H1 (cell line): ENCODE measurements around the gene AADACL2. TPM values are rescaled to one million over a fixed set of nuclear protein-coding genes. Genes with fewer than 3 reads are reported as not detected.

Source experiments
- CTCF ChIA-PET: fragments of 300-600 bp; sonication (Branson Sonifier 250); formaldehyde crosslinking; loops from one replicate; lab custom pipeline; 2021; ENCODE audit not compliant: partially characterized antibody; lab: Charles Lee
- POLR2A ChIA-PET: fragments of 300-600 bp; sonication (Branson Sonifier 250); formaldehyde crosslinking; loops from one replicate; lab custom pipeline; 2021; ENCODE audit warnings: inconsistent platforms; ENCODE audit not compliant: partially characterized antibody; lab: Charles Lee
- DNase-seq, 2 experiments: peaks; one replicate each; pipeline versions ENCODE4 v3.0.0 to v3.0.0-alpha.2; 2010 to 2022; ENCODE audit warnings: low spot score in 2 of 2, low read depth in 1 of 2, mixed read lengths in 1 of 2
- FAIRE-seq: peaks from 2 replicates; lab custom pipeline; 2011; peaks lifted over from hg19 to GRCh38; lab: Jason Lieb, UNC
- H2AFZ ChIP-seq: 2 replicates; pipeline ENCODE4 v1.8.1; 2012; ENCODE audit warnings: low read length, inconsistent platforms
- H2AK5ac ChIP-seq: 2 replicates; pipeline ENCODE4 v1.6.1; 2013; ENCODE audit warnings: low read depth, low read length
- H2BK120ac ChIP-seq: replicated peaks from 2 replicates; pipeline ENCODE3; 2013; ENCODE audit warnings: low read depth, low read length, inconsistent platforms
- H2BK12ac ChIP-seq: 2 replicates; pipeline ENCODE4 v1.6.1; 2013; ENCODE audit warnings: low read depth, low read length
- H2BK15ac ChIP-seq: 2 replicates; pipeline ENCODE4 v1.6.1; 2013; ENCODE audit warnings: low read length
- H2BK20ac ChIP-seq: 2 replicates; pipeline ENCODE4 v1.6.1; 2013; ENCODE audit warnings: low read length
- H2BK5ac ChIP-seq: 2 replicates; pipeline ENCODE4 v1.6.1; 2013; ENCODE audit warnings: low read depth, low read length
- H3K14ac ChIP-seq: 2 replicates; pipeline ENCODE4 v1.6.1; 2013; ENCODE audit warnings: inconsistent platforms; ENCODE audit not compliant: insufficient read length
- H3K18ac ChIP-seq: 2 replicates; pipeline ENCODE4 v1.6.1; 2013; ENCODE audit warnings: low read length; ENCODE audit errors: extremely low read depth
- H3K23ac ChIP-seq: 2 replicates; pipeline ENCODE4 v1.6.1; 2013; ENCODE audit warnings: inconsistent platforms; ENCODE audit not compliant: insufficient read length
- H3K23me2 ChIP-seq: 2 replicates; pipeline ENCODE4 v1.6.1; 2013; ENCODE audit warnings: low read depth, low read length
- H3K27ac ChIP-seq: 2 replicates; pipeline ENCODE4 v1.6.1; 2011; ENCODE audit warnings: low read depth, low read length, inconsistent platforms
- H3K27me3 ChIP-seq, 4 experiments: replicated peaks in 1 of 4; 1 replicate in 1 of 4; 2 replicates in 3 of 4; pipeline versions ENCODE4 v1.6.1 to v1.8.1; 2011 to 2013; ENCODE audit warnings: low read length in 3 of 4, mild to moderate bottlenecking in 3 of 4, inconsistent platforms in 2 of 4, mixed read lengths in 2 of 4, moderate library complexity in 1 of 4; ENCODE audit not compliant: control insufficient read depth in 3 of 4, insufficient read depth in 3 of 4; ENCODE audit errors: extremely low read depth in 1 of 4
- H3K36me3 ChIP-seq, 4 experiments: 2 replicates each; pipeline versions ENCODE4 v1.6.1 to v1.8.1; 2011 to 2013; ENCODE audit warnings: mild to moderate bottlenecking in 4 of 4, low read length in 3 of 4, moderate library complexity in 2 of 4, control low read depth in 1 of 4, inconsistent platforms in 1 of 4; ENCODE audit not compliant: insufficient read depth in 4 of 4, control insufficient read depth in 2 of 4
- H3K4ac ChIP-seq: replicated peaks from 2 replicates; pipeline ENCODE3; 2013; ENCODE audit warnings: low read length, low read depth, mixed read lengths, inconsistent platforms; ENCODE audit not compliant: insufficient read length
- H3K4me1 ChIP-seq, 4 experiments: replicated peaks in 1 of 4; 1 replicate in 1 of 4; 2 replicates in 3 of 4; pipeline versions ENCODE4 v1.6.1 to v1.8.1; 2011 to 2013; ENCODE audit warnings: low read length in 3 of 4, inconsistent platforms in 2 of 4, mixed read lengths in 1 of 4; ENCODE audit not compliant: insufficient read depth in 4 of 4, control insufficient read depth in 3 of 4
- H3K4me2 ChIP-seq, 2 experiments: 2 replicates each; pipeline versions ENCODE4 v1.6.1 to v1.8.1; 2011 to 2013; ENCODE audit warnings: low read depth in 2 of 2, low read length in 2 of 2, control low read depth in 1 of 2, inconsistent platforms in 1 of 2, mild to moderate bottlenecking in 1 of 2; ENCODE audit not compliant: insufficient read depth in 1 of 2
- H3K4me3 ChIP-seq, 4 experiments: fragments of 200-600, 300-600 bp in 1 of 4; sonication (generic), shearing (Covaris generic), sonication (Bioruptor Twin) in 1 of 4; 2 replicates each; pipeline versions ENCODE4 v1.5.1 to v1.8.1; 2011 to 2016; ENCODE audit warnings: low read length in 4 of 4, low read depth in 3 of 4, control low read depth in 2 of 4, inconsistent platforms in 2 of 4, mild to moderate bottlenecking in 2 of 4, mixed read lengths in 1 of 4, moderate library complexity in 1 of 4; ENCODE audit not compliant: insufficient read depth in 2 of 4; ENCODE audit errors: extremely low read depth in 1 of 4
- H3K56ac ChIP-seq: replicated peaks from 2 replicates; pipeline ENCODE3; 2013; ENCODE audit warnings: low read depth, mild to moderate bottlenecking, mixed read lengths, low read length, inconsistent platforms; ENCODE audit not compliant: insufficient read length
- H3K79me1 ChIP-seq: 2 replicates; pipeline ENCODE4 v1.6.1; 2013; ENCODE audit warnings: low read depth, low read length, control low read depth
- H3K79me2 ChIP-seq, 2 experiments: 2 replicates each; pipeline versions ENCODE4 v1.6.1 to v1.8.1; 2012 to 2013; ENCODE audit warnings: low read length in 2 of 2, mild to moderate bottlenecking in 2 of 2, inconsistent platforms in 1 of 2; ENCODE audit not compliant: insufficient read depth in 2 of 2, control insufficient read depth in 1 of 2
- H3K9ac ChIP-seq, 4 experiments: replicated peaks in 1 of 4; 1 replicate in 1 of 4; 2 replicates in 3 of 4; pipeline versions ENCODE4 v1.6.1 to v1.8.1; 2011 to 2013; ENCODE audit warnings: low read depth in 3 of 4, low read length in 3 of 4, control low read depth in 2 of 4, mild to moderate bottlenecking in 2 of 4, moderate library complexity in 2 of 4, inconsistent platforms in 1 of 4; ENCODE audit errors: extremely low read depth in 1 of 4
- H3K9me3 ChIP-seq, 2 experiments: 2 replicates each; pipeline versions ENCODE4 v1.6.1 to v1.8.1; 2012 to 2013; ENCODE audit warnings: mild to moderate bottlenecking in 2 of 2, moderate library complexity in 2 of 2, control low read depth in 1 of 2, inconsistent platforms in 1 of 2, low read depth in 1 of 2, low read length in 1 of 2, mixed read lengths in 1 of 2; ENCODE audit not compliant: insufficient read depth in 2 of 2
- H4K20me1 ChIP-seq, 2 experiments: replicated peaks in 1 of 2; 2 replicates each; pipeline versions ENCODE3 to v1.8.1; 2011 to 2013; ENCODE audit warnings: inconsistent platforms in 2 of 2, low read length in 2 of 2, mild to moderate bottlenecking in 1 of 2; ENCODE audit not compliant: insufficient read depth in 2 of 2, control insufficient read depth in 1 of 2
- H4K5ac ChIP-seq: 2 replicates; pipeline ENCODE4 v1.6.1; 2013; ENCODE audit warnings: low read length, low read depth, mixed read lengths, inconsistent platforms; ENCODE audit not compliant: insufficient read length
- H4K8ac ChIP-seq: 2 replicates; pipeline ENCODE4 v1.8.0; 2013; ENCODE audit warnings: mild to moderate bottlenecking, moderate library complexity, low read length, inconsistent platforms; ENCODE audit not compliant: insufficient read depth; ENCODE audit errors: extremely low read depth
- H4K91ac ChIP-seq: replicated peaks from 2 replicates; pipeline ENCODE3; 2013; ENCODE audit warnings: low read length, mixed read lengths, inconsistent platforms; ENCODE audit not compliant: insufficient read length
- ATF2 ChIP-seq: IDR thresholded peaks from 2 replicates; pipeline ENCODE4 v1.6.1; 2012; ENCODE audit warnings: low read length, inconsistent platforms
- CBX5 ChIP-seq: fragments of 300-800, 300-1000 bp; sonication (generic); IDR thresholded peaks from 2 replicates; pipeline ENCODE4 v1.7.1; 2016; ENCODE audit warnings: antibody characterized with exemption, low read length, low read depth
- CHD1 ChIP-seq: IDR thresholded peaks from 2 replicates; pipeline ENCODE4 v1.6.1; 2012; ENCODE audit warnings: low read depth, low read length, improper control_type of control experiment
- HDAC6 ChIP-seq: IDR thresholded peaks from one replicate; pipeline ENCODE4 v1.7.1; 2012; ENCODE audit warnings: low read depth, mild to moderate bottlenecking, inconsistent platforms, low read length, moderate library complexity
- PHF8 ChIP-seq: fragments of 200-600 bp; sonication (generic); conservative IDR thresholded peaks from 2 replicates; pipeline ENCODE4 v1.7.1; 2012; ENCODE audit warnings: low read depth, mild to moderate bottlenecking, inconsistent platforms, low read length, moderate library complexity
- RAD21 ChIP-seq, 2 experiments: IDR thresholded peaks in 1 of 2; conservative IDR thresholded peaks in 1 of 2; 2 replicates each; pipeline ENCODE4 v1.6.1; 2011; ENCODE audit warnings: low read depth in 2 of 2, low read length in 2 of 2, improper control_type of control experiment in 1 of 2, inconsistent platforms in 1 of 2, mild to moderate bottlenecking in 1 of 2, moderate library complexity in 1 of 2
- RXRA ChIP-seq: IDR thresholded peaks from 2 replicates; pipeline ENCODE4 v1.6.1; 2011; ENCODE audit warnings: low read depth, mild to moderate bottlenecking, low read length, moderate library complexity; ENCODE audit not compliant: insufficient read depth
- SAP30 ChIP-seq: fragments of 300-600 bp; sonication (generic); IDR thresholded peaks from 2 replicates; pipeline ENCODE4 v1.7.1; 2012; ENCODE audit warnings: low read length, moderate library complexity, mild to moderate bottlenecking, inconsistent platforms; ENCODE audit not compliant: insufficient read depth, insufficient replicate concordance
- SRF ChIP-seq: IDR thresholded peaks from 2 replicates; pipeline ENCODE4 v1.6.1; 2011; ENCODE audit warnings: mild to moderate bottlenecking, low read depth, low read length, moderate library complexity
- USF2 ChIP-seq: IDR thresholded peaks from 2 replicates; pipeline ENCODE4 v1.6.1; 2011; ENCODE audit warnings: low read length, improper control_type of control experiment
- WGBS, 2 experiments: shearing (Covaris generic) in 1 of 2; methylation state at CpG; one replicate each; pipeline versions ENCODE4 v1.1.6 to v1.1.7; 2013 to 2015; ENCODE audit warnings: low lambda C conversion rate in 2 of 2, mixed read lengths in 2 of 2, inconsistent platforms in 1 of 2, low coverage in 1 of 2, missing lambda C conversion rate in 1 of 2; ENCODE audit not compliant: insufficient replicate concordance in 2 of 2, insufficient coverage in 1 of 2, insufficient read length in 1 of 2; ENCODE audit errors: extremely low coverage in 1 of 2, missing lambda C conversion rate in 1 of 2; 5-methylcytosine and 5-hydroxymethylcytosine counted together
- polyA plus RNA-seq, 7 experiments: library from polyadenylated mRNA; depleted of rRNA in 3 of 7; stranded (reverse) in 5 of 7; unstranded in 2 of 7; fragments of >200 nt in 5 of 7; fragments of 200-250 nt in 2 of 7; gene quantifications; 1 replicate in 5 of 7; 2 replicates in 1 of 7; 4 replicates in 1 of 7; pipeline versions ENCODE4 v1.2.1 to v1.2.3, GENCODE V29; 2011 to 2013; ENCODE audit warnings: missing spikeins in 2 of 7, mixed read lengths in 2 of 7
- total RNA-seq: library from RNA; stranded (reverse); fragmentation: NEBNext Ultra II Directional; extraction: Animal tissue kit (Norgen Biotek cat#: 25700); gene quantifications from 2 replicates; pipeline ENCODE4 v1.2.1, GENCODE V29; 2021

The AADACL2 gene
- total and polyA plus RNA-seq, 2 of the 8 experiments (the other 6 are each of a cell fraction or from before 2014, with no cell fraction given), result not detected

GRCh38 chr3:151732861-151733260 lies 866 bp upstream of the AADACL2 start:
- H3K23ac ChIP-seq, result no peak overlapping the region
- FAIRE-seq (no peak), DNase-seq (no peak)
- no peak overlapping the region for H2BK15ac ChIP-seq
- no peak overlapping the region for H2AFZ ChIP-seq
- no peak overlapping the region for H3K4me3 ChIP-seq
- H2BK5ac ChIP-seq, result no peak overlapping the region
- 97% methylated on average over 2 of the region's 2 CpGs; no CpG with 5 or more reads in 1 of the 2 experiments for WGBS, 2 experiments
- H3K4me2 ChIP-seq, result no peak overlapping the region
- no peak overlapping the region for H4K91ac ChIP-seq
- no peaks in the 10 kb centered on the region for H4K20me1 ChIP-seq
- H2AK5ac ChIP-seq, result no peak overlapping the region
- no peak overlapping the region for H3K18ac ChIP-seq
- POLR2A ChIA-PET, result no interaction called here
- CTCF ChIA-PET, result no interaction called here
- H3K36me3 ChIP-seq, result no peaks in the 10 kb centered on the region
- H2BK120ac ChIP-seq, result no peak overlapping the region
- no peak overlapping the region for H3K4ac ChIP-seq
- no peak overlapping the region for H4K5ac ChIP-seq
- H3K9me3 ChIP-seq, result no peaks in the 10 kb centered on the region; a peak in 1 of 4 replicates
- no peaks in the 10 kb centered on the region for H3K23me2 ChIP-seq
- no peaks in the 10 kb centered on the region for H3K4me1 ChIP-seq
- no peak overlapping the region for H2BK20ac ChIP-seq
- H3K79me2 ChIP-seq, result no peaks in the 10 kb centered on the region
- H2BK12ac ChIP-seq, result no peak overlapping the region
- no peak overlapping the region for H3K14ac ChIP-seq
- no peak overlapping the region for H3K27ac ChIP-seq
- peaks cover 0 to 2% (median 0%) of the 10 kb centered on the region in 4 experiments; a peak in 1 of 7 replicates for H3K27me3 ChIP-seq
- H4K8ac ChIP-seq, result no peak overlapping the region
- H3K79me1 ChIP-seq, result no peaks in the 10 kb centered on the region
- no peak overlapping the region for H3K9ac ChIP-seq
- H3K56ac ChIP-seq, result no peak overlapping the region
- no peak for TF ChIP-seq RXRA
- TF ChIP-seq PHF8, result no peak
- TF ChIP-seq CHD1, result no peak
- TF ChIP-seq HDAC6, result no peak
- no peak for TF ChIP-seq ATF2
- no peak for TF ChIP-seq SRF
- no peak for TF ChIP-seq SAP30
- no peak for TF ChIP-seq CBX5
- no peak for TF ChIP-seq RAD21 (IDR thresholded peaks at IDR 0.05 in 1 of 2, conservative IDR thresholded peaks at IDR 0.05 in 1 of 2; ENCODE audit: low read depth in 2 of 2, low read length in 2 of 2)
- TF ChIP-seq USF2, result no peak
